GM12874 (cell line): ENCODE data around the gene PDGFB.

Source experiments
- CTCF ChIP-seq: IDR thresholded peaks from 2 replicates; pipeline ENCODE4 v1.5.1; 2011; ENCODE audit warnings: low read depth, mild to moderate bottlenecking, control low read depth, low read length, moderate library complexity; ENCODE audit not compliant: insufficient read depth

The PDGFB gene

DNA sequence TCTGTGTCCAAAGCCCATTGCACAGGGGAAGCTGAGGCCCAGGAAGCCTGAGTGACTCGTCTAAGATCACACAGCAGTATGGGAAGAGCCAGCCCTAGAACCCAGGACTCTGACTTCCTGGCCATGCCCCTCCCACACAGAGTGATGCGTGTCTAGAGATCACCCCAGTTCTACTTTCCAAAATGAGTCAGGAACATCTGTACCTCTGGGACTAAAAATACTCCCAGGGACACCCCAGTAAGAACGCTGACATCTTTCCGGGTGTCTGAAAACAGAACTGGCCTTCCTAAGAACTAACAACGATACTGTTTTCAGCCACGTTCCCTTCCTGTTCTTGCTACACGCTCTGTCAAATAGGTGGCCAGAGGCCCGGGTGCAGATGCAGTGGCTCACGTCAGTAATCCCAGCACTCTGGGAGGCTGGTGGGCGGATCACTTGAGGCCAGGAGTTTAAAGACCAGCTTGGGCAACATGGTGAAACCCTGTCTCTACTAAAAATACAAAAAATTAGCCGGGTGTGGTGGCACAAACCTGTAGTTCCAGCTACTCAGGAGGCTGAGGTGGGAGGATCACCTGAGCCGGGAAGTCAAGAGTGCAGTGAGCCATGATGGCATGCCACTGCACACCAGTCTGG is 21.7 kb upstream of the PDGFB start:
- TF ChIP-seq CTCF: no peak

GRCh38 chr22:39265143-39265886 is 20.5 kb upstream of the PDGFB start:
- no peak for TF ChIP-seq CTCF

- no peak for TF ChIP-seq CTCF
Measured at GRCh38 chr22:39264349-39265038, 19.7 kb upstream of the PDGFB start.

- TF ChIP-seq CTCF: no peak
Measured at GRCh38 chr22:39263626-39264348, 19.0 kb upstream of the PDGFB start.

DNA sequence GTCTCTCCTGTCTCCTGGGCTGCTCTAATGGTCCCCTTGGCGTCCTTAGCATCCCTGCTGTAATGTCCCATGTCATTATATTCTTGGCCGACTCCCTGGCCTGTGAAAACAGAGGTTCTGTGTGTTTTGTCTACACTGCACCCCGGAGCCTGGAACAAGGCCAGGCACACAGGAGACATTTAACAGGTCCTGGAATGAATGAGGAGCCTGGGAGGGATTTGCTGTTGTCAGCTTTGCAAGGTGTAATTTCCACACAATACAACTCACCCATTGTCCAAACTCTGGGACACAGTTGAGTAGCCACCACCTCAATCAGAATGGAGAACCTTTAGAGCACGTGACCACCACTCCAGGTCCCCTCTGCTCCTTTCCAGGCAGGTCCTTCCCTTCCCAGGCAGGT is 14.9 kb upstream of the PDGFB start:
- TF ChIP-seq CTCF: no peak

- no peak for TF ChIP-seq CTCF
Measured at GRCh38 chr22:39257901-39258475, 13.2 kb upstream of the PDGFB start.
